Fibroblast of peridontal ligament (primary cell): ENCODE measurements around the gene GLIPR2.
"Not testable (repeated sequence)": the region's sequence is repeated elsewhere in the genome, so short reads cannot be mapped to it uniquely, and the experiment has no call there.

Experiments used
- DNase-seq: peaks from one replicate; pipeline ENCODE4 v3.0.0-alpha.2; 2010; ENCODE audit errors: extremely low read depth

GLIPR2 gene, protein sequence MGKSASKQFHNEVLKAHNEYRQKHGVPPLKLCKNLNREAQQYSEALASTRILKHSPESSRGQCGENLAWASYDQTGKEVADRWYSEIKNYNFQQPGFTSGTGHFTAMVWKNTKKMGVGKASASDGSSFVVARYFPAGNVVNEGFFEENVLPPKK

DNA sequence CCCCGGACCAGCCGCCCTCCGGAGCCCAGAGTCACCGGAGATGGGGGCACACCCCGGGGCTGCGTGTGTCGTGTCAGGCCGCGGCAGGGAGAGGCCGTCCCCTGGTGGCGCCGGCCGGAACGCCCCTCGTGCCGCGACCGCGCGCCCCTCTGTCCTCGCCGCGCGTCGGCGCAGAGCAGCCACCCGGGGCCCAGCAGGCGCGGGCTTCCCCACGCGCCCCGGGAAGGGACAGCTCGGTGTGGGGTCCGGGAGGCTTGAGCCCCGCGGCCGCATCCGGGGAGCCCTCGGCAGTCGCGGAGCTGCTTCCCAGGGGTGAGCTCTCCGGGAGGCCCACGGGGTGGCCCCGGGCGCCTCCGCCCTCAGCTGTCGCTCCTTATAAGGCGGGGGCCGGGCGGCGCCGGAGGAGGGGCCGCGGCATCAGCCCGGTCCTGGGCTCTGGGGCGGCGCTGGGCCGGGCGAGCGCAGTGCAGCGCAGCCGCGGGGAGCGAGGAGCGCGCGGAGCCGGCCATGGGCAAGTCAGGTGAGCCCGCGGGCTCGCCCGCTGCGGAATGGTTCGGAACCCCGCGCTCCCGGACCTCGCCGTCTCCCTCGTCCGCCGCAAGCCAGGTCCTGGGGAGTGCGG lies at the start of gene GLIPR2:
TSS of gene GLIPR2 (plus strand) at position 462 of the 622 bp plus-strand sequence. CDS start at position 508, 46 bp downstream.
- peak; percentile 48 for DNase-seq

DNA sequence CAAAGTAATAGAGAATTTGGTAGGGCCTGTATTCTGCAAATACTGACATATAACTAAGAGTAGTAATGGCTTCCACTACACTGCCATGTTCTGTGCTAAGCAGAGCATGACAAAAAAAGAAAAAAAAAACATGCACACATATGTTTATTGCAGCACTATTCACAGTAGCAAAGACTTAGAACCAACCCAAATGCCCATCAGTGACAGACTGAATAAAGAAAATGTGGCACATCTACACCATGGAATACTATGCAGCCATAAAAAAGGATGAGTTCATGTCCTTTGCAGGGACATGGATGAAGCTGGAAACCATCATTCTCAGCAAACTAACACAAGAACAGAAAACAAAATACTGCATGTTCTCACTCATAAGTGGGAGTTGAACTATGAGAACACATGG lies 49.5 kb upstream of the GLIPR2 start:
- not testable (repeated sequence) for DNase-seq

DNA sequence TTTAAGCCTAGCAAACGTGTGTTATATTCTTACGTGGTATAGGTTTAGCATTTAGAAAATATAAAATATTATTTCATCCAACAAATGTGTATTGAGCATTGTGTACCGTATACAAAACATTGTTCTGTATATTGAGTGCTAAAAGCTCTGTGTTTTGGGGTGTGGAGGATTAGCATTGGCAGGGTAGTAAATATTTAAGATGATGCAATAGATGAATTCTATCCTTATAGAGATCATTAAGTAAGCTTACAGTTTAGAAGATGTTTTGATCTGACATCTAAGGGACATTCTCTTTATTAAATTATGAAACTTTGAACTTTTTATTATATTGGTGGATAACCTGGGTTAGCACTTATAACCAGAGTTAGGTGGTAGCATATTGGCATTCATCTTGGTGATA lies 48.5 kb upstream of the GLIPR2 start:
- no peak for DNase-seq

DNA sequence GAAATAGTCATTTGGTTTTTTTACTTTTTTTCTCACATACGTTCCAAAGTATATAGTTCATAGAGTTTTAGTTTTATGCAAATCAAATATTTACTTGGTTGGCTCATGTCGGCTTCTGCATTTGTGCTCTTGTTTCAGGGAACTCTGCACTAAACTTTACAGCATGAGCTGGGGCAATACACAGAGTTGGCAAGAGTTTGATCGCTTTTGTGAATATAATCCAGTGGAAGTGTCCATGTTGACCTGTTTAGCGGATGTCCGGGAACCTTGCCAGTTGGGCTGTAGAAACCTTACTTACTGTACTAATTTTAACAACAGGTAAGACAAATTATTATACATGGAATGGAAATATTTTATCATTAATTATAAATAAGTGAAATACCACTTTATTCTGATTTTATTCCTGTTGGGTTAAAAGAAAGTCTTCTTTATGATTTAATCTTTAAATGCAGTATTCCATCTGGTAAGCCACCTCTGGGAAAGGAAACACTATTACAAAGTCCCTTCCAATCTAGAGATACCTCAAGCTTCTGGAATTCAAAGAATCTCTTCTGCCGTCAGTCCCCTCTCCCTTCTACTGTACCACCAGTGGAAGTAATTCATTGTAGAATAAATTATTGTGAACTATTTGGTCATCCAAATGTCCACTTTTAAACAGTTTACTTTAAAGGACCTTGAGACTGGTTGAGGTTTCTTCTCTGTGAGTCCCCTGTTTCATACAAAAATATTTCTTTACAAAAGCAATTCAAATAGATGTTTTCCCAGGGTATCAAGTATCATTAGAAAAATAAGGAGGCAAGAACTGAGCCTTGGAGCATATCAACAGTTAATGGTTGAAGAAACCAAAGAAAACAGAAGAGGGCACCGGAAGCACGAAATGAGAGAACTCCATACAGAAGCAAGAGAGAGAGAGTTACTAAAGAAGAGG lies 45.2 kb upstream of the GLIPR2 start:
- DNase-seq: peak; percentile 61

DNA sequence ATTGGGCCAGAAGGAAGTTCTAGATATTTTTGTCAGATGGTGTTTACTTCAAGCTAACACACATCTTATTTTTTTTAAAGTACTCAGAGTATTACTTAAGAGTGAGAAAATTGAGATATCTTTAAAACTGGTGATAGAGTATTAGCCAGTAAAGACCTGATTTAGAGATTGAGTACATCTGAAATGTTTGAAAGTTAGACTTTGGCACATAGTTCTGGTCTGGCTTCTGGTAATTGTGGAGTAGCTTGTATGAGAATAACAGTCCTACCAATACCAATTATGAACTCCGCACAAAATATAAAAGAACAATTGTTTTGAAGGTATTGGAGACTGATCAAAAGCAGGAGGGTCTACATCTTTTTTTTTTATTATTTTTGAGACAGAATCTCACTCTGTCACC lies 44.5 kb upstream of the GLIPR2 start:
- DNase-seq: no peak

DNA sequence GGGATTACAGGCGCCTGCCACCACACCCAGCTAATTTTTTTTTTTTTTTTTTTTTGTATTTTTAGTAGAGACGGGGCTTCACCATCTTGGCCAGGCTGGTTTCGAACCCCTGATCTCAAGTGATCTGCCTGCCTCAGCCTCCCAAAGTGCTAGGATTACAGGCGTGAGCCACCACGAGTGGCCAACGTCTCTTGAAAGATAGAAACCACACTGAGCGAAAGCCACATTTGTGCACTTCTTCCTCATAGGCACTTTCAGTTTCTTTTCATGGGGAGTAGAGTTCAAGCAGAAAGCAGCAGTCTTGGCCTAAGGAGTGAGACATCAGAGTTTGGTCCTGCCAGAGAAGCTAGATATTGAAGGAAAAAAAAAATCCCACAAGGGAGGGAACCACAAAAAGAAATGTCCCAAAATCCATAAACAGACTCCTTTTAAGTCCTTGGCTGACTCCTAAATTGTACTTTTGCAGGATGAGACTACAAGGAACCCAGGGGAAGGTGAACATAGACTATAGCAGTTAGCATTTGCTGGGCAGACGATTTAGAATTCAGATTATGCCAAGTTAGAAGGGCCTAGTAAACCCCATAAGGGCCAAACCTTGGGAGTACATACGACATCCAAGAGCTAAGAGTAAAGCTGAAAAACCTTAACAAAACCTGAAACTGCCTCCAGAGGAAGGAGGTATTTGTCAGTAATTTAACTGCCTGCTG lies 43.9 kb upstream of the GLIPR2 start:
- DNase-seq: no peak

DNA sequence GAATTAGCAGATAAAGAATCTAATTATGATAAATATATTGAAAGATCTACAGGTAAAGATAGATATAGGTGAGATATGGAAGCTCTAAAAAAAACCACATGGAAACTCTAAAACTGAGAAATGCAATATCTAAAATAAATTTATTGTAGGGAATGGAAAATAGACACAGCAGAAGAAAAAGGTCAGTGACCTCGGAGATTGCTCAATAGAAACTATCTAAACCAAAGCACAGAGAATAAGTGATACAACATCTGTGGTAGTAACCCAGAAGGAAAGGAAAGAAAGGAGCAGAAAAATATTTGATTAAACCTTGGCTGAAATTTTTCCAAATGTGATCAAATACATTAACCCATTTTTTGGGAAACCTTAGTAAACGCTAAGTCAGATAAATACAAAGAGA lies 43.1 kb upstream of the GLIPR2 start:
- no peak for DNase-seq

DNA sequence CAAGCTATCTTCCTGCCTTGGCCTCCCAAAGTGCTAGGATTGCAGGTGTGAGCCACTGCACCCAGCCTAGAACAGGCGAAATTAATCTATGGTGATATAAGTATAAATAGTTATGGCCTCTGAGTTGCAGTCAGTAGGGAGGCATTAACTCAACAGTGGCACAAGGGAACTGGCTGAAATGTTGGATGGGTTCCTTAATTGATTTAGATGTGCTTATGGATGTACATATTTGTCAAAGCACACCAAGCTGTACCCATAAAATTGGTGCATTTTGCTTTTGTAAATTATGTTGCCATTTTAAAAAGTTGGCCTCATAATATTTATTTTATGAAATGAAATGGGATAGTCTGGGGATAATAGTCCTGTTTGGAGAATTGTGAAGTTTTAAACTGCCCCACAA lies 36.8 kb upstream of the GLIPR2 start:
- no peak for DNase-seq

DNA sequence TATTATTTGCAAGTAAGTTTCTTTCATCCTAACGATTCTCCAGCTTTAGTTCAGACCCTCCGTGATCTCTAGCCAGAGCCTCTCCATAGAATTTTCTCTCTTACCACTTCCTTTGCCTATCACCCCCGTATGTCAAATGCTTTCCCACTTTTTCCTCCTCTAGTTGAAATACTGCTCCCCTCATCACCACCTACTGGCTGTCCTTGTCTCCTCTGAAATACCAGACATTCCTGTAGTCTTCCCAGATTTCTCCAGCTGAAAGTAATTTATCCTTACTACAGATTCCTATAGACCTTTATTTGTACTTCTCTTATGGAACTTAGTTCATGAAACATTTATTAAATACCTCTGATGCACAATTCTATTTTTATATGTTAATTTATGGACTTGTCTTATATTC lies 36.0 kb upstream of the GLIPR2 start:
- peak; percentile 43 for DNase-seq

DNA sequence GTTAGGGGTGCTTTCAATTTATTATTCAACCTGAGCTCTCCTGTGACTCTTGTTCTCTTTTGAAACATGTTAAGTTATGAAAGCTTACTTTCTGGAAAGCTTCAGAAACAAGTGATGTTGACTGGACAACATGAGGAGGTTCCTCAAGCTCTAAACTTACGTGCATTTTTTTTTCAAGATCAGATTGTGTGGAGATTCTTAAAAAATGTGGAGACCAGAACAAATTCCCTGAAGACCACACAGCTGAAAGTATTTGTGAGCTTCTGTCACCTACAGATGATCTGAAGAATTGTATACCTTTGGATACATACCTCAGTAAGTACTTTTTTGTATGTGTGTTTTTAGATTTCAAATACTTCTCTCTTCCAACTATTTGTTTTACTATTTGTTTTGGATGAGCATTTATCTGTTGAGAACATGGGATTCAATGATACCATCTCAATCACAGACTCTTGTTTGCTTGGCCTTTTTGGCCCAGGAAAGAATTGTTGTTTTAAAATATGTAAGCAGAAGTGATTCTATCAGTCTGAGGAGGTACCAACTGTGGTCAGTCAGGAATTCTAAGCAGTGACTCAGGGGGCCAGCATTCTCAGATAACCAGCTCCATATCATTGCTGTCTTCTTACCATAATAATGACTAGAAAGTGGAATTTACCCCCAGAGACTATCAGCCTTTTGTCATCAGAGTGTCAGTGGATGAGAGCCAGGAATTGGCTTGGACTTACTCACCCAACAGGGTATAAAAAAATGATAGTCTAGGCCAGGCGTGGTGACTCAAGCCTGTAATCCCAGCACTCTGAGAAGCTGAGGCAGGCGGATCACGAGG lies 34.4 kb upstream of the GLIPR2 start:
- peak; percentile 97 for DNase-seq

DNA sequence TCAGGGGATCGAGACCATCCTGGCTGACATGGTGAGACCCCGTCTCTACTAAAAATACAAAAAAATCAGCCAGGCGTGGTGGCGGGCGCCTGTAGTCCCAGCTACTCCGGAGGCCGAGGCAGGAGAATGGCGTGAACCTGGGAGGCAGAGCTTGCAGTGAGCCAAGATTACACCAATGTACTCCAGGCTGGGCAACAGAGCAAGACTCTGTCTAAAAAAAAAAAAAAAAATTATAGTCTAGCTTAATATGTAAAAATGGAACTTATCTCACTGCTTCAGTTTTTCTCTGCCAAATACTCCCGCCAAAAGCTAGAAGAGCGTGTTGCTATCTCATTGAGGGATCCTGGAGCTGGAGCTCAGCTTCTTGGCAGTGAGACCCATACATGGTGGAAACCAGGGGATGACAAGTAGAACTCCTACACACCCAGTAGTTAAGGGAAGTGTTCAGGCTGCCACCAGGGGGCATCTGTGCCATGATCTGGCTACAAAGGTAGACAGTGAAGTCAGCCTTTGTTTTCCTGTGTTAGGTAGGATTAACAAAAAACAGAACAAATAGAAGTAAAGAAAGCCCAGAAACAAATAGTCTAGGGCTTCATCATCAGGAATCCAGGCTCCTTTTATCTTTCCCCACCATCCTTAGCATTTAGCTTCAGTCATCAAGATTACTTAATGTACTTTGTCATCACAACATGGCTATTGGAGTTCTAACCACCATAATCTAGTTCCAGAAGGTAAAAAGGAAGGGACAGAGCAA lies 33.6 kb upstream of the GLIPR2 start:
- peak; percentile 40 for DNase-seq

DNA sequence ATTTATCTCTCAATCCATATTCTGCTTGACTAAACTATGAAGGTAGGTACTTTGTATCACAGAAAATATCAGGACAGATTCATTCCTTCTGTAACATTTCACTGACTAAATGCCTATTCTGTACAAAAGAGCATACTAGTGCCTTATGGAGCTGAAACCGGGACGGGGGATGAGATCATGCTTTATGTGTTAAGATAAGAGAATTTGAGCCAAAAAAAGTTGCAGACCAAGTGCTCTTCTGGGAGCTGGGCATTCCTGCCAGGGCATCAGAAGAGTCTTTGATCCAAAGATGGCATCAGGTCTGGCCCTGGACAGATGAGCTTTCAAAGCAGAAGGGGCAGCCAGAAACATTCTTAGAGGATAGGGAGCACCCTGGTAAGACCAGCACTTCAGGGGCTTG lies 27.5 kb upstream of the GLIPR2 start:
- no peak for DNase-seq

DNA sequence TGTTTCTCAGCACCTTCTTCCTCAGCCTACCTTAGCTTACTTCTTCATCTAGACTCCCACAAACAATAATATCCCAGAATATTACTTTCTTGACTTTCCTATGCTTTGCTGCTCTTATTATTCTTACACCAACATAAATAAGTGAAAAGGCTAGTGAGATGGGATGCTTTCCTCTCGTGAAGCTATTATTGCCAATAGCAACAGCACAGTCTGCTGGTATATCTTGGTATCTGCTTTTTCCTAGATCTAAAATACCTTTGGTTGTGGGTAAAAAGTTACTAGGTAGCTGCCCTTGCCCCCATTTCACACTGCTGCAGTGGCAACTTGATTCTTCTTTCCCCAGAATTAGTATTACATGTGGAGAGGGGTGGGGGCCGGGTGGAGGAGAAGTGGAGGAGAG lies 26.1 kb upstream of the GLIPR2 start:
- DNase-seq: no peak

DNA sequence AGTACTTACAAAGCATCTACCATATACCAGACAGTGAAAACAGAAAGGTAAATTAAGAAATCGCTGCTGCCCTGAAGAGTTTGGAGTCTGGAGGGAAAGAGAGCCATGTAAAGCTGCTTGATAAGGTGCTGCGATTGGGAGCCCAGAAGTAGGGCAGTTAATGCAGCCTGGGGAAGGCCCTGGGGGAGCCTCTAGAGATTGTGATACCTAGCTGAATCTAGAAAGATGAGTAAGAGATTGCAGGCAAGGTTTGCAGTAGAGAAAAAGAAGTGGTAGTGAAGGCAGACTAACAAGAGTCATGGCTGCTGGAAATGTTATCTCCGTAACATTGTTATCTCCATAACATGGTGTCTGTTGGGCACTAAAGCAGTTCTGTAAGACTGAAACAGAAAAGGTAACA lies 24.0 kb upstream of the GLIPR2 start:
- DNase-seq: no peak

DNA sequence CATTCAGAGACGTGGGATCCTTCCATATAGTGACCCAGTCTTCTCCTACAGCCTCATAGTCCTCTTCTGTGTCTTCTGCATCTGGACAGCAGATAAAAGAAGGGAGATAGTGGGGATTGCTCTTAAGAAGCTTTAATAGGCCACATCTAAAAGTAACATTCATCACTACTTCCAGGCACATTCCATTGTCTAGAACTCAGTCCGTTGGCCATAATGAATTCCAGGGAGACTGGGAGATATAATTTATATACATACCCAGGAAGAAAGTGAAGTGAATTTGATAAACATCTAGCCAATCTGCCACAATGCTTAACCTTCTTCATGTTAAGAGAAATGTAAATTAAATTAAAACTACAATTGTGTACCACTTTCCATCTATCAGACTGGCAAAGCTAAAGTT lies 22.5 kb upstream of the GLIPR2 start:
- no peak for DNase-seq

DNA sequence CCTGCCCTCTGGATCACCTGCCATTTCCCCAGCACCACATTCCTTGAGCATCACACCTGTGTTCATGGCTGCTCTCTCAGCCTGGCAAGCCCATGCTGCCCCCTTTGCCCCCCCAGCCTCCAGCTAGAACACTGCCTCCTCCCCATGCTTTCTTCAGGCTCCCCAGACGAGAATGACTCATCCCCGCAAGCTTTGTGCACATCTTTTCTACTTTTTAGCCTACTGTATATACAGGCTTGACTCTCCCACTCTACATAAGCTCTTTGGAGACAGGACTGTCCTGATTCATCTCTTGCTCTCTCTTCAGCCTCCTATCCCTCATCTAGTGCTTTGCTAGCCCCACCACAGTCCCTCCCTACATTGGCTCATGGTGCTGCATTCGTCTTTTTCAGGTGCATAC lies 19.9 kb upstream of the GLIPR2 start:
- DNase-seq: no peak

DNA sequence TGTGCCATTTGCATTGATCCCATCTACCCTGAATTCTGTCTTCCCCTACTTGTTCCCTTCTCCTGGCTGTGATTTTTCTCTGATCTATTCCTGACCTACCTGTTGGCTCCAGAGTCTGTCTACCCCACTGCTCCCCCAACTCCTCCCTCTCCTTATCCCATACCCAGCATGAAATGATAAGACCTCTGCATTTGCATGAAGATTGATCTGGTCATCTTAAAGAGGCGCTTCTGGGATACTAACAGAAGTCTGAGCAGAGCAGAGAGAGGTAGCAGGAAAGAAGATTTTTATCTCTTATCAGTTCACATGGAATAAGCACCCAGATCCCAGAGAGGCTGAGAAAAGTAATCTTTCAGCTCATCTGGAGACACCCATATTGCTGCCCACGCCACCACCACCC lies 18.3 kb upstream of the GLIPR2 start:
- no peak for DNase-seq

DNA sequence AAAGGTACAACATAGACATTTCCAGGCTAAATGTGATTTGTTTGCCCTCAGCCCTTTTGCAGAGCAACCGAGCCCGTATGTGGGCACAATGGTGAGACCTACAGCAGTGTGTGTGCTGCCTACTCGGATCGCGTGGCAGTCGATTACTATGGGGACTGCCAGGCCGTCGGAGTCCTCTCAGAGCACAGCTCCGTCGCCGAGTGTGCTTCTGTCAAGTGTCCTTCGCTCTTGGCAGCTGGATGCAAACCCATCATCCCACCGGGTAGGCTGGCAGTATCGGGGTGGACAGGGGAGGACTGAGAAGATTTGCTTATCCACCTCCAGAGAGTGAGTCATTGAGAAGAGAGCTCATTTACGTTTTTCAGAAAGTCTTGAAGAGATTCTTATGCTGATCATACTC lies 17.8 kb upstream of the GLIPR2 start:
- no peak for DNase-seq

DNA sequence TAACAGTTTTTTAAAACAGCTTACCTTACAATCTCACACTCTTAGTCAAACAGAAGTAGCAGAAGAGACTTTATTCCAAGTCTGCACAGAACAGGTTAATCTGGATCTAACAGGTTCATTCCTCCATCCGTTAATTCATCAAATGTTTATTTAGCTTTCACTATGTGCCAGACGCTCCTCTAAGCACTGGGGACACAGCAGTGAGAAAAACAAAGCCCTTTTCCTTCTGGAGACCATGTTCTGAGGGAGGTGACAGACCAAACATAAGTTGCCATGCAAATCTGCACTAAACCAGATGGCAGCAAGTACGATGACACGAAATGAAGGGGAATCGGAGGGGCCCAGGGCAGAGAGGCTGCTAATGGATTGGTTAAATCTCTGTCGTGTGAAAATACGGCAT lies 17.1 kb upstream of the GLIPR2 start:
- DNase-seq: no peak

DNA sequence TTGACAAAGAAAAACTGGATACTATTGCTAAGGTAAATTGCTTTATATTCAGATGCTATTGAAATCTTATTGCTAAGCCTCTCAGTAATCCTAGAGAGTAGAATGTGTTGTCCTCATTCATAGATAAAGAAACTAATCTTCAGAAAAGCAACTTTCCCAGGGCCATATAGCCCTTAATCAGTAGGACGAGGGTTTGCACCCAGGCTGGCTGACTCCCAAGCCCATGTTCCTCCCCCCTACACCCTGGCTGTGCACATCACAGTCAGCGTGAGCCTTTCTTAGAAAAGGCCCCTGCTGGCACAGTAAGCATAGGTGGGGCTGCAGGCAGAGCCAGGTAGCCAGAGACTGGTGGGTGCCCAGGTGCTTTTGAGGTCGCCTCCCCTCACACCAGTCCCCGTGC lies 15.8 kb upstream of the GLIPR2 start:
- DNase-seq: no peak

DNA sequence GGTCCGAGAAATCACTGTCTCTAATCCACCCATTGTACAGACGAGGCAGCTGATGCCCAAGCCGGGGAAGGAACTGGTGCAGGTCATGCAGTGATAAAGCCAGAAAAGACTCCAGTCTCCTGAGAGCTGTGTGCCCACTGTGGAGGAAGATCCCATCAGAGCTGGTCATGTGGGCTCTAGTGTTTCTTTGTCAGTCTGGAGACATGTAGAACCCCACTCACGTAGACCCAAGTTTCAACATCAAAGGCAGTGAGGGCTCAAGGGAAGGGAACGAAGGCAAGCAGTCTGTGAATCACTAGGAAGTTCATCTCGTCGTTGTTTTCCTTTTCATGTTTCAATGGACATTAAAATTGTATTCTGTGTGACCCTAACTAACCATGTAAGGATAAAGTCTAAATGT lies 14.6 kb upstream of the GLIPR2 start:
- DNase-seq: no peak
